Measurements from ENCODE around the gene PLA2R1.
"Not testable (repeated sequence)": the region's sequence is repeated elsewhere in the genome, so short reads cannot be mapped to it uniquely, and the experiment has no call there.

PLA2R1 gene

GRCh38 chr2:159982270-159982669 is 80.1 kb downstream of the PLA2R1 start:
- DNase-seq (ENCODE audit: low read depth): no peak

- no peak for DNase-seq (ENCODE audit: low read depth)
Measured at GRCh38 chr2:159976527-159977160, 85.8 kb downstream of the PLA2R1 start.

GRCh38 chr2:159973325-159973724 is 89.1 kb downstream of the PLA2R1 start:
- no peak for DNase-seq (ENCODE audit: low read depth)

GRCh38 chr2:159971365-159972152 is 90.9 kb downstream of the PLA2R1 start:
- DNase-seq (ENCODE audit: low read depth): no peak

- not testable (repeated sequence) for DNase-seq (ENCODE audit: low read depth)
Measured at GRCh38 chr2:159970548-159970947, 91.9 kb downstream of the PLA2R1 start.

GRCh38 chr2:159968279-159968900 is 94.0 kb downstream of the PLA2R1 start:
- DNase-seq (ENCODE audit: low read depth): no peak

- no peak for DNase-seq (ENCODE audit: low read depth)
Measured at GRCh38 chr2:159963700-159964099, 98.7 kb downstream of the PLA2R1 start.

GRCh38 chr2:159962513-159962912 is 99.9 kb downstream of the PLA2R1 start:
- not testable (repeated sequence) for DNase-seq (ENCODE audit: low read depth)

- no peak for DNase-seq (ENCODE audit: low read depth)
Measured at GRCh38 chr2:159961451-159961850, 101.0 kb downstream of the PLA2R1 start.

GRCh38 chr2:159961037-159961436 is 101.4 kb downstream of the PLA2R1 start:
- no peak for DNase-seq (ENCODE audit: low read depth)

GRCh38 chr2:159960414-159960813 is 102.0 kb downstream of the PLA2R1 start:
- no peak for DNase-seq (ENCODE audit: low read depth)

- DNase-seq (ENCODE audit: low read depth): no peak
Measured at GRCh38 chr2:159959136-159959535, 103.3 kb downstream of the PLA2R1 start.

GRCh38 chr2:159953136-159953823 is 109.1 kb downstream of the PLA2R1 start:
- no peak for DNase-seq (ENCODE audit: low read depth)

GRCh38 chr2:159946326-159946999 is 116.0 kb downstream of the PLA2R1 start:
- no peak for DNase-seq (ENCODE audit: low read depth)

- no peak for DNase-seq (ENCODE audit: low read depth)
Measured at GRCh38 chr2:159944874-159945273, 117.5 kb downstream of the PLA2R1 start.

- no peak for DNase-seq (ENCODE audit: low read depth)
Measured at GRCh38 chr2:159942146-159942545, 120.3 kb downstream of the PLA2R1 start.

- DNase-seq (ENCODE audit: low read depth): no peak
Measured at GRCh38 chr2:159941729-159942128, 120.7 kb downstream of the PLA2R1 start.

- no peak for DNase-seq (ENCODE audit: low read depth)
Measured at GRCh38 chr2:159939946-159940345, 122.5 kb downstream of the PLA2R1 start.

- no peak for DNase-seq (ENCODE audit: low read depth)
Measured at GRCh38 chr2:159938395-159938794, 124.0 kb downstream of the PLA2R1 start.

GRCh38 chr2:159936471-159936870 is 125.9 kb downstream of the PLA2R1 start:
- no peak for DNase-seq (ENCODE audit: low read depth)

GRCh38 chr2:159933727-159934049 is 128.7 kb downstream of the PLA2R1 start:
- no peak for DNase-seq (ENCODE audit: low read depth)
